BJ (cell line): ENCODE measurements around the gene FNDC4. TPM values are rescaled to one million over a fixed set of nuclear protein-coding genes. Genes with fewer than 3 reads are reported as not detected.
A peak's percentile ranks its signal among the peaks of the same experiment; 100 is the strongest.

Experiments
- CTCF ChIA-PET: fragments of 350-600 bp; formaldehyde crosslinking; extraction: SDS; loops from one replicate; lab custom pipeline; 2021; ENCODE audit warnings: antibody characterized with exemption, inconsistent platforms; lab: Yijun Ruan, JAX
- POLR2A ChIA-PET: fragments of 300-600 bp; sonication (Branson Sonifier 250); formaldehyde crosslinking; extraction: SDS; loops from one replicate; lab custom pipeline; 2021; ENCODE audit warnings: antibody characterized with exemption; lab: Charles Lee
- DNase-seq: peaks from one replicate; pipeline ENCODE4 v3.0.0-alpha.2; 2011; ENCODE audit warnings: low read depth
- H3K27me3 ChIP-seq: 2 replicates; pipeline ENCODE4 v1.6.0; 2011; ENCODE audit warnings: low read length; ENCODE audit not compliant: control insufficient read depth, insufficient read depth
- H3K36me3 ChIP-seq: 2 replicates; pipeline ENCODE4 v1.5.1; 2011; ENCODE audit warnings: low read length; ENCODE audit not compliant: control insufficient read depth, insufficient read depth
- H3K4me3 ChIP-seq: 2 replicates; pipeline ENCODE4 v1.5.1; 2011; ENCODE audit warnings: low read depth, mild to moderate bottlenecking, control low read depth, low read length
- CTCF ChIP-seq: IDR thresholded peaks from 2 replicates; pipeline ENCODE4 v1.5.1; 2011; ENCODE audit warnings: low read depth, mild to moderate bottlenecking, control low read depth, inconsistent platforms, low read length, moderate library complexity; ENCODE audit not compliant: insufficient read depth
- polyA plus RNA-seq: library from polyadenylated mRNA; depleted of rRNA; stranded (reverse); fragments of >200 nt; gene quantifications from 2 replicates; pipeline ENCODE4 v1.2.3, GENCODE V29; 2011

The FNDC4 gene
- polyA plus RNA-seq, 1 experiment, result 8.9 TPM

- CTCF ChIA-PET, result interaction anchor here (0.6 kb wide), 1 partner anchor 134 kb away, joined by 3 read pairs; no protein-coding TSS in a partner anchor
- DNase-seq, result no peak
- no peaks in the 10 kb centered on the region; the same call in 1 of the 2 replicates for H3K36me3 ChIP-seq
- peak overlapping the region; percentile 65; the same call in 1 of the 2 replicates for H3K4me3 ChIP-seq
- peaks cover 5% of the 10 kb centered on the region for H3K27me3 ChIP-seq
- POLR2A ChIA-PET, result no interaction called here
- no peak for TF ChIP-seq CTCF
These were observed 1.1 kb downstream of the FNDC4 start for GRCh38 chr2:27493948-27494283.

GRCh38 chr2:27492557-27492956 is 2.4 kb downstream of the FNDC4 start:
- TF ChIP-seq CTCF, result no peak

DNA sequence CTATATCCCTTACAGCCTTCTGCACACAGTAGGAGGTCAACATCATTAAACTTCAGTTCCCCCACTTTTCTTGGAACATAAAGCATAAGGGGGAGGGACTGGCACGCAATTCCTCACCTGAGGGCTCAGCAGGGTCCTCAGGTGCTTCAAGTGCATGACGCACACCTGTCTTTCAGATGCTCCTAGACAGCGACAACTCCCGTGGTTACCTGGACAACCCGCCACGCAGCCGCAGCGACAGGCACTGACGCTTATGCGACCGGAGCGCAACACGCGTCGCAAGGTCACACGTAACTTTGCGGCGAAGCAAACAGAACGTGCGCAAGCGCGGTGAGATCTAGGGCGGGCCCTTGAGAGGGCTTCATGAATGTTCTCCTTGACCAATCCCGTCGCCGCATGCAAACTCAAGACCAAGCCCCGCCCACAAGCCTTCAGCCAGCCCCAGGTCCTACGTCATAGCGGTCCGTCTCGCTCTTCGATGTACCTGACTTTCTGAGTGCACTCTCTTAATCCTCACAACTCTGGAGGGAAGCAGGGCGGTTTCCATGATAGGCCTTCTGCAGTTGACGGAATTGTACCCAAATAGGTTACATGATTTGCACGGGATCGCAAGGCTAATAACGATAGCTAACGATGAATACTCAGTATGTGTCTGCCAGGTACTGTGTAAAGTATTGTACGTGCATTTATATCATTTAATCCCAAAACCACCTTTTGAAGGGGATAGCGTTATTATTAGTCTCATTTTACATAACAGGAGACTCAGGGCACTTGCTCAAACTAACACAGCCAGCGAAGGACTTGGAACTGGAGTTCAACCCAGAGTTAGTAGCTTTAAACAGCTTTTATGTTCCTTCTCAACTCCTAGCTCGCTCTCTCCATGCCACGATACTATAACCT is 5.3 kb downstream of the FNDC4 start, which contains the start of gene IFT172:
TSS of gene IFT172 (minus strand) at position 246 of the 900 bp plus-strand sequence. CDS start at position 156, 90 bp downstream.
- TF ChIP-seq CTCF, result no peak
- Histone ChIP-seq H3K36me3 (no peaks in the 10 kb centered on the region; the same call in 1 of the 2 replicates), H3K27me3 (no peaks in the 10 kb centered on the region), H3K4me3 (peak within 1 kb of the TSS; percentile 70)
- ChIA-PET POLR2A (interaction anchor here (0.6 to 1.0 kb wide), 2 partner anchors 167 to 187 kb away, joined by 3 to 6 read pairs; no protein-coding TSS in a partner anchor), CTCF (no interaction called here)
- peak; percentile 91 for DNase-seq

More at GRCh38 chr2:27492557-27492956, 2.4 kb downstream of the FNDC4 start:
- Histone ChIP-seq H3K36me3 (no peaks in the 10 kb centered on the region; the same call in 1 of the 2 replicates), H3K27me3 (peaks cover 3% of the 10 kb centered on the region; the same call in 1 of the 2 replicates), H3K4me3 (no peak overlapping the region)
- ChIA-PET POLR2A (no interaction called here), CTCF (no interaction called here)
- DNase-seq, result no peak

DNA sequence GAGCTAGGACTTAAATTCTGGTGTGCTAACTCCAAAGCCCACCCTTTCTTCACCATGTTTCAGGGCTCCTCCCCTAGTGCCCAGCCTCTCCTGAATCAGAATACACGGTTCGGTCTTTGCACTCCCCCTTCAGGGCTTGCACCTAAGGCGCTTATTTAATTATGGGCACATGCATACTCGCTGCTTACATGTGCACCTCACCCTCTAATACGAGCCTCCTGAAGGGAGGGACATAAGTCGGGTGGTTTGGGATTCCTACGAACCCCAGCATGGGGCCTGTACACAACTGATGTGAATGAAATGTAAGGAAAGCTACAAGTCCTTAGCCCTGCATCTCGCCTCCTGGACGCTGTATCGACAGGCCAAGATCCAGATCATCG is 5.9 kb downstream of the FNDC4 start:
- Histone ChIP-seq H3K36me3 (no peaks in the 10 kb centered on the region; the same call in 1 of the 2 replicates), H3K27me3 (no peaks in the 10 kb centered on the region), H3K4me3 (peak overlapping the region; percentile 70)
- ChIA-PET CTCF (no interaction called here), POLR2A (no interaction called here)
- TF ChIP-seq CTCF, result 0 out of 2 replicates have a peak, but pooled peaks have one; percentile 15
- DNase-seq, result no peak

DNA sequence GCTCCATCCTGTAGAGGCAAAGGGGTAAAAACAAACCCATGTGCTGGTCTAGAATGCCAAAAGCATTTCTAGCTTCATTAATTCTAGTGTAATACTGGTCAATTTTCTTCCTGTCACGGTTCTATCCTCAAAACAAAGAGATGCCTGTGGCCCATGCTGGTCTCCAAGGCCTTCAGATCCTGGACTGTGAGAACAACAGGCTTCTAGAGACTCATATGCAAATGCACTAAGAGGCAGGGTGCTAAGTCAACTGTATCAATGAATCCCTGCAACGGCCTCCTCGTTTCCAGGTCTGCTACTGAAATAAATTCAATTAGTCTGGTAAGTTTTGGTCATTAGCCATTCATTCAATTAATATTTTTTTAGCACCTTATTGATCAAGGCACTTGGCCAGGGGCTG is 9.5 kb downstream of the FNDC4 start:
- no peak for DNase-seq
- ChIA-PET CTCF (no interaction called here), POLR2A (no interaction called here)
- Histone ChIP-seq H3K36me3 (peaks cover 1% of the 10 kb centered on the region), H3K27me3 (no peaks in the 10 kb centered on the region), H3K4me3 (no peak overlapping the region)
- no peak for TF ChIP-seq CTCF
